Fibroblast of lung (primary cell): ENCODE results near the gene ZNF534.
A peak's percentile ranks its signal among the peaks of the same experiment; 100 is the strongest.

Experiments used
- EZH2 ChIP-seq: IDR thresholded peaks from 2 replicates; pipeline ENCODE4 v1.5.1; 2012; ENCODE audit warnings: low read length, control low read depth, mild to moderate bottlenecking; ENCODE audit errors: missing control alignments
- TF ChIP-seq, protein P1 (sequence below), 2 donors: IDR thresholded peaks in 1 of 2; conservative IDR thresholded peaks in 1 of 2; 1 replicate in 1 of 2; 2 replicates in 1 of 2; pipeline ENCODE4 v1.5.1; 2011 to 2012; ENCODE audit warnings: low read length in 2 of 2, control low read depth in 1 of 2, inconsistent platforms in 1 of 2, low read depth in 1 of 2, mild to moderate bottlenecking in 1 of 2

DNA sequence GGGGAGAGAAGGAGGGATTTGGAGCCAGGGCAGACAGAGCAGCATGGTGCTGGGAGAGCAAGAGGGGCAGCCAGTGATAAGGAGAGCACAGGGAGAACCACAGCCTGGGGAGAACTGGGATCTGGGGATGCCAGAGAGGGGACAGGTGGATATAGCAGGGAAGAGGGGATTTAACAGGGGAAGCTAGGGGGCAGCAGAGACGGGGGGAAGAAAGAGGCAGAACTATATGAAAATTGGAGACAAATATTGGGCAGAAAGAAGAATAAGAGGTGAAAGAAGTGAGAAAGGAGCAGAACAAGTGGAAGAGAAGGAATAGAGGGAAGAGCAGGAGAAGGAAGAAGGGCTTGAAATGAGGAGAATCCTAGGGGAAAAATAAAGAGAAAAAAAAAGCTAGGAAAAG, 37.8 kb upstream of the ZNF534 start:
- TF ChIP-seq, protein P1, sequence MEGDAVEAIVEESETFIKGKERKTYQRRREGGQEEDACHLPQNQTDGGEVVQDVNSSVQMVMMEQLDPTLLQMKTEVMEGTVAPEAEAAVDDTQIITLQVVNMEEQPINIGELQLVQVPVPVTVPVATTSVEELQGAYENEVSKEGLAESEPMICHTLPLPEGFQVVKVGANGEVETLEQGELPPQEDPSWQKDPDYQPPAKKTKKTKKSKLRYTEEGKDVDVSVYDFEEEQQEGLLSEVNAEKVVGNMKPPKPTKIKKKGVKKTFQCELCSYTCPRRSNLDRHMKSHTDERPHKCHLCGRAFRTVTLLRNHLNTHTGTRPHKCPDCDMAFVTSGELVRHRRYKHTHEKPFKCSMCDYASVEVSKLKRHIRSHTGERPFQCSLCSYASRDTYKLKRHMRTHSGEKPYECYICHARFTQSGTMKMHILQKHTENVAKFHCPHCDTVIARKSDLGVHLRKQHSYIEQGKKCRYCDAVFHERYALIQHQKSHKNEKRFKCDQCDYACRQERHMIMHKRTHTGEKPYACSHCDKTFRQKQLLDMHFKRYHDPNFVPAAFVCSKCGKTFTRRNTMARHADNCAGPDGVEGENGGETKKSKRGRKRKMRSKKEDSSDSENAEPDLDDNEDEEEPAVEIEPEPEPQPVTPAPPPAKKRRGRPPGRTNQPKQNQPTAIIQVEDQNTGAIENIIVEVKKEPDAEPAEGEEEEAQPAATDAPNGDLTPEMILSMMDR (conservative IDR thresholded peaks at IDR 0.05 in 1 of 2, IDR thresholded peaks at IDR 0.05 in 1 of 2; ENCODE audit: low read depth in 1 of 2, low read length in 2 of 2), result peak in 1 of 2 donors; percentile 7
- no peak for TF ChIP-seq EZH2
